Stimulated activated CD8-positive, alpha-beta memory T cell treated with anti-CD3 and anti-CD28 coated beads, Interleukin-12 subunit alpha, Interleukin-12 subunit beta, amount 100 ng/mL, for 1 hour (primary cell): ENCODE results near the gene ATP11A.
"Not testable (repeated sequence)": the region's sequence is repeated elsewhere in the genome, so short reads cannot be mapped to it uniquely, and the experiment has no call there.

Experiments used
- DNase-seq: peaks from one replicate; pipeline ENCODE4 v3.0.0-alpha.2; 2020; ENCODE audit warnings: low read depth

Gene ATP11A

GRCh38 chr13:112692586-112692985, 2.7 kb downstream of the ATP11A start:
- DNase-seq = no peak

DNA sequence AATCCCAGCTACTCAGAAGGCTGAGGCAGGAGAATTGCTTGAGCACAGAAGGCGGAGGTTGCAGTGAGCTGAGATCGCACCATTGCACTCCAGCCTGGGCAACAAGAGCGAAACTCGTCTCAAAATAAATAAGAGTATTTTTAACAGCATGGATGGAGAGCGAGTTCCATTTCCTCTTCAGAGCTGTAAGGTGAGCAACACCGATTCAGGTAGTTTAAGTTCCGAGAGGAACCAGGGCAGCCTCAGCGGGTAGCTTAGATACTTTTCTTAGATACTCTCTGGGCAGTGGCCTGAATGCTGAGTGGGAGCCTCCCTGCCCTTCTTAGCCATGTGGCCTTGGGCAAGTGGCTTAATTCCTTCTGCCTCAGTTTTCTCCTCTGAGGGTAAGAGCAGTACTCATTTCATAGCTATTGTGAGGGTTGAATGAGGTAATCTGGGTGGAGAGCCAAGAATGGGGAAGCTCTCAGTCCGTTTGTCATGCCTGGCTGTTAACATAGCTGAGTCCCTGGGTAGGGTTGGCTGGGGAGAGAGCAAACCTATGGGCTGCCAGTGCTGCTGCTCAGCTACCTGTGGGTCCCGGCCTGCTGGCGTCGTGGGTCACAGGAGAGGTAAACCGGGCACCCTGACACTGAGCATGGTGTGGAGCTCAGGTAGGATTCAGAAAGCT, 4.1 kb downstream of the ATP11A start:
- DNase-seq = no peak

- no peak for DNase-seq
These were observed 5.3 kb downstream of the ATP11A start for GRCh38 chr13:112695121-112695520.

DNA sequence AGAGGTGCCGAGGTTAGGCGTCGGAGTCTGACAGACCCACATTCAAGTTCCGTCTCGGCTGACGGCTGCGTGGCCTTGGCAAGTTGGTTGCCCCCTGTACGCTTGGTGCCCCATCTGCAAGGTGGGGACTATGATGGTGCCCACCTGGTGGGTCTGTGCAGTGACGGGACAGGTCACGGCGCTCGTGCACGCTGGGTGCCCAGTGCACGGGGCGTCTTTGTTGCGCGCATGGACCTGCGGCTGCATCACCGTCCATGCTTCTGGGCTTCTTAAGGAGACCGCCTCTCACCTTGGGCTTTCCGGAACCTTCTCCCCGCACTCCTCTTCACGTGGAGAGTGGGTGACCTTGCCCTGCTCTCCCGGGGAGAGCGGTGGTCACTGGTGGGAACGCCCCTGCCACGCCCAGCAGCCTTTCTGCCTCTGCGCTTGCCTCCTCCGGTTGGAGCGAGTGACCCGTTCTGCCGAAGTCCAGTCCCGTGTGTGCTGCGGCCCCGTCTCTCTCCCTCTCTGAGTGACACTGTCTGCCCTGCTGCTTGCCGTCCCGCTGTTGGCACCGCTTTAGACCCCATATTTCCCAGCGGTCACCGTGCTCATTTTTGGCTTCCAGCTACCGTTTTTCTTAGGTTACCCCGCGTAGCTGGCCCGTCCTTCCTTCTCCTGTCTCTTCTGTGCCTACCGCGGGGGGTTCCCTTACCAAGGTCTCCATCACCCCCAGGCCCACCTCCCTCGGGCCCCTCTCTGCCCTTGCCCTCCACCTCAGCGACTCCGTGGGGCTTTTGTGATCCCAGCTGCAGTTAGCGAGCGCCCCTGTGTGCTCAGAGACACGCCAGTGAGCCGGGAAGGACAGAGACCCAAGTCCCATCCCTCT, 6.4 kb downstream of the ATP11A start:
- DNase-seq = no peak

DNA sequence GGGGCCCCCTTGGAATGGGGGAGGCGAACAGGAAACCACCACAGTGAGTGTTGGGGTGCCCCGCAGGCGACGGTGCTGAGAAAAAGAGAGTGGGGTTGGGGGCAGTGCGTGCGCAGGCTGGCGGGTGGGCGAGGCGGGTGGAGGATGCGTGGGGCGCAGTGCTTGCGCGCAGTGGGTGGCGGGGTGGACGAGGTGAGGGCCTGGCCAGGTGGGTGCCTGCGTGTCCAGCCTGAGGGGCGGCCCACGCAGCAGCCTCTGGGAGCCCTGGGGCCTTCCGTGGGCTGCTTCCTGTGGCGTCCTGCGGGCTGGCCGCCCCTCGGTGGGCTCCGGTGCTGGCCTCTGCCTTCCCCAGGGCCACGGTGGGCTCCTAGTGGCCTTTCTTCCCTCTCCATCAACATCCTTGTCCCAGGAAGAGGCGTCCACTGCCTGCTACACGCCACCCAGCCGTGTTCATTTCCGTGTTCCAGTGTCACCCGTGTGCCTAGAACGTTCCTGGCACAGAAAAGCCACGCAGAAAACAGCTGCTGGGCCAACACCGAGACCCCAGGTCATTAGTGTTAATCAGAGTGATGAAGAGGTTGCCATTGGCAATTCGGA, 7.1 kb downstream of the ATP11A start:
- no peak for DNase-seq

DNA sequence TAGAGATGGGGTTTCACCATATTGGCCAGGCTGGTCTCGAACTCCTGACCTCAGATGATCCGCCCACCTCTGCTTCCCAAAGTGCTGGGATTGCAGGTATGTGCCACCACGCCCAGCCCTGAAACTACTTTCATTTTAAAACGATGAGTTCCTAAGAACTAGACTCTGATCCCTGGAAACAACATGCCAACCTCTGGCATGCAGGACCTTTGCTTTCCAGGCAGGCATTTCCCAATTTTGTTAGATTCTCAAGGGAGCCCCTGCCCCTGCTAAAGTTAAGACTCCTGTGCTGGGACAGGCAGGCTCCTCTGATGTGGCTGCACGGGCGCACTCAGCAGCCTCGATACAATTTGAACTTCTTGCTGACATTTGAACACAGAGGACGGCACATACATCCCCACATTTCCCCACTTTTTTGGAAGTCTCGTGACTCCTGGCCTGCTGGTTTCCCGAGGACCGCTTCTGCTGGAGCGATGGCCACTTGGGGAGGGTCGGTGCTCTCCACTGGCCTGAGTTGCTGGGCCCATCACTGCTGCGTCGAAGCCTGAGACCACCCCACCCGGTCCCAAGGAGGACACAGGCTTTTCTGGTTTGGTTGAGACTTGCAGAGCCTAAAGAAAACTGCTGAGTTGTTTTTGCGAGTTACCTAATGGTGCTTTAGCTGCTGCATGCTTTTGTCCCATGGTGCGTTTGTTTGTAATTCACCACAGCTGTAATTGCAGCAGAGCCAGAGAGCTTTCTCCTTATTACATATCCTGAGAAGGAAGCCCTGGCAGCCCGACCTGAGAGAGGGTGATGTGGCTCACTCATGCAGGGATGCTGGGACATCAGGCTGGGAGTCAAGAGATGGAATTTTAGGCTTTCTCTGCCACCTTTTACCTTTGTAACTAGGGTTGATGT, 8.2 kb downstream of the ATP11A start:
- no peak for DNase-seq

- no peak for DNase-seq
These were observed 9.6 kb downstream of the ATP11A start for GRCh38 chr13:112699322-112699918.

DNA sequence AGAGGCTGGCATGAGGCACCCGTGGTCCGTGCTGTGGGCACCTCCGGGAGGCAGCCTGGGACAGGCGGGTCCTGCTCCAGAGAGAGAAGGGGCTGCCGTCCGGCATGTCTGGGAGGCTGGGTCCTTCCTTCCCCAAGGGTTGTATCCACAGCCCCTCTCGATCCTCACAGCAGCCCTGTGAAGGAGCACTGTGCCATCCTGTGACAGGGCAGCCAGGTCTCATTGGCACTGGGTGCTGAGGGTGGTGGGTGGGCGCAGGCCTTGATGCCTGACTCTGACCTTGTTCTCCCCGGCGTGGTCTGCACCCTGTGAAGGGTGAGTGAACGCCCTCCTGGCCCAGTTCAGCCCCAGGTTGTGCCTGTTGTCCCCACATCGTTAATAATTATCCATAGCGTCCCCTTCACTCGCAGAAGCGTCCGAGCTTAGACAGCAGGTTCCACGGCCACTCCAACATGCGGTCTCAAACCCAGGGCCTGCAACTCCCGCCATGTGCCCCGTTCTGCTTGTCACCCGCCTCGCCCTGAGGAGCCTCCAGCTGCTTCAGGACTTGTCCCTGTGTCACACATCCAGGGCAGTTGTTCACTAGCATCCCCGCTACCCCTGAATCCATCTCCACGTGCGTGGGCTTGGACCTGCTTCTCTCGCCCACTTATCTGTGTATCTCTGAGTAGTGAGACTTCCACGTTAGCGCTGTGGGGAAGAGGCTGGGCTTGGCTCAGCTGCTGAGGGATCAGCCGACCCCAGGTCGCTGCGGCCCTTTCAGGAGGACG, 10.6 kb downstream of the ATP11A start:
- no peak for DNase-seq

- DNase-seq = no peak
These were observed 12.6 kb downstream of the ATP11A start for GRCh38 chr13:112702341-112702985.

DNA sequence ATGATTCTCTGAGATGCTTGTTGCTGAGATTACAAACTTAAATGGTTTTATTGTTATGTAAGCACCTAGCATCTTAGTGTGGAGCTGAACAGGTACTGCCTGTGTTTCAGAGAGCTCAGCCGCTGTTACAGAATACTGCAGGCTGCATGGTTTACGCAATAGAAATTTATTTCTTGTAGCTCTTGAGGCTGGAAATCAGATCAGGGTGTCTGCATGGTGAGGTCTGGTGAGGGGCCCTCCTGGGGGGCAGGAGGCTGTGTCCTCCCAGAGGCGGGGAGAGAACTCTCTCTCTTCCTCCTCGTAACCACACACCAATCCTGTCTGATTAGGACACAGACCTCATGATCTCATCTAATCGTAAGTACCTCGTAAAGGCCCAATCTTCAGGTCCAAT, 13.1 kb downstream of the ATP11A start:
- no peak for DNase-seq

- DNase-seq = no peak
These were observed 13.8 kb downstream of the ATP11A start for GRCh38 chr13:112703449-112704284.

GRCh38 chr13:112704308-112705145, 14.7 kb downstream of the ATP11A start:
- no peak for DNase-seq

DNA sequence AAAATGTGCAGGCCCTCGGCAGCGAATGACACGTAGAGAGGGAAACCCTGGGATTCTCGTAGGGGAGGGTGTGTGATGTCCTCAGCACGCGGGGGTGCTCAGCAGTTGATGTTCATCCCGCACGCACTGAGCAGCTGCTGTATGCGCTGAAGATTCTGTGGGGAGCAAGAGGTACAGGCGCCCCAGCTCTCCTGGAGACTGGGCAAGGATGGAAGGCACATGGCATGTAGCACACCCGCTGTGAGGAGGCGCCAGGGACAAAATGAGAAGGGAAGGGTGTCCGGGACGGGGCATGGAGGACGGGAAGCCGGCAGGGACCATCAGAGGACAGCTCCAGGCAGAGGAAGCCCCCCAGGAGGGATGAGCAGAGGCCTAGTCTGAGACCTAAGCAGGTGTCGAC, 15.4 kb downstream of the ATP11A start:
- no peak for DNase-seq

DNA sequence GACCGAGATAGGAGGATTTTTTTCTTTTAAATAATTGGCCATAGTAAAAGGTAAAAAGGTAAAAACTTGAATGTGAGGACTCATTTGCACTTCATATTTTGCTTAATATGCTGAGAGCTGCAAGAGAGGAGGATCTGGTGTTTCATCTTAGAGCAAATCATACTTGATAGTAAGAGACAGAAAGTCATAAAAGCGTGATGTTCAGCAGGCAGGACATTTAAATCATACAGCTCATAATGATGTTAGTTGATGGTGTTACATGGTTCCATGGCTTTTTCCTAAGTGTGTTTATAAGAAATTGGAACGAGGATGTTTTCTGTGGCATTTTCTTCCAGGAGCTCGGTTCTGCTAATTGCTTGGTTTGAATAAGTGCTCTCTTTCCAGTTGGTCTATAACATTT, 16.3 kb downstream of the ATP11A start:
- no peak for DNase-seq

GRCh38 chr13:112708560-112709240, 18.9 kb downstream of the ATP11A start:
- no peak for DNase-seq

GRCh38 chr13:112709316-112709715, 19.5 kb downstream of the ATP11A start:
- not testable (repeated sequence) for DNase-seq

DNA sequence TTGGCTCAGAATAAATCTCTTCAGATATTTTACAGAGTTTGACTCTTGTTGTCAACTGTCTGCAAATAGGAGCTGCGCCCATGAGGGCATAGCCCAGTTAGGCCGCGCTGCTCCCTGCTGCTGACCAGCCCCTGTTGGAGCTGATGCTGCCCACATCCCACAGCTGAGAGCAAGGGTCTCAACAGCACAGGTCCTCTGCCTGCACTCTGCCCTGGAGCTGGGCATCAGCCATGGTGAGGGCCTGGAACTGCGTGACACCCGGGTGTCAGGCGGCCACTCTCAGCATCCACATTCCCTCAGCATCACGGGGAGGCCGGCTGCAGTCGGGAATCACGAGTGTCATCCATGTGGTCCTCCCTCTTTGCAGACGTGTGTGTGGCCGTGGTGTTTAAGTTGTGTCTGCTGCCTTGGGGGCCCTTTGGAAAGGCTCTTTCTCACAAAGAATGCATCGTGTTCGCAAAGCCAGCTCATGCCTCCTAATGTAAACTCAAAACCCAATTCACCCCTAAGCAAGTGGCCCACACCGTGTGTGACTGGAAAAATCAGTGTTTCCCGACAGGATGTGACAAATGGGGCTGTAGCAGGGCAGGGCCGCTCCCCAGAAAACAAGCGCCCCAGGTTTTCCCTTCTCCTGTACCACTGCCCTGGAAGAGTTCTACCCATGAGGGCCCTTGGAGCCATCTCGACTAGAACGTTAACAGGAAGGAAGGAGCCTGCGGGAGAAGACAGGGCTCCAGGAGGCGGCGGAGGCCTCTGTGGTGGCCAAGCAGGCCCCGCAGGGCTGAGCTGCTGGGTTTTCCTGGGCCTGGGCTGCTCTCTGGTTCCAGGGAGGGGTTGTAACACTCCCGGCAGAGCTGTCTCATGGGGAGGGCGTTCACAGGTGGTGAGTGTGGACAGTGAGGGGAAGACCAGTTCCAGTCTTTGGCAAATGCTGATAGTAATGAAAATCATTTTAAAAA, 20.3 kb downstream of the ATP11A start:
- DNase-seq = no peak
